Stimulated activated CD8-positive, alpha-beta memory T cell treated with anti-CD3 and anti-CD28 coated beads, Interleukin-4, amount 100 ng/mL, for 1 hour (primary cell): Measurements from ENCODE around the gene CRELD1.
"Not testable (repeated sequence)": the region's sequence is repeated elsewhere in the genome, so short reads cannot be mapped to it uniquely, and the experiment has no call there.

ENCODE experiments used
- DNase-seq, 2 donors: peaks; one replicate each; pipeline ENCODE4 v3.0.0-alpha.2; 2020; ENCODE audit warnings: low read depth in 2 of 2, low spot score in 1 of 2

Gene CRELD1

GRCh38 chr3:9934235-9934621, 594 bp downstream of the CRELD1 start:
- no peak for DNase-seq

- DNase-seq, result no peak
Measured at GRCh38 chr3:9934993-9935392, 1.4 kb downstream of the CRELD1 start.

GRCh38 chr3:9935966-9936510, 2.4 kb downstream of the CRELD1 start:
- no peak for DNase-seq

GRCh38 chr3:9937486-9938238, 4.0 kb downstream of the CRELD1 start:
- no peak for DNase-seq

GRCh38 chr3:9938966-9939365, 5.3 kb downstream of the CRELD1 start:
- DNase-seq, result no peak

- not testable (repeated sequence) for DNase-seq
Measured at GRCh38 chr3:9939906-9940305, 6.3 kb downstream of the CRELD1 start.

GRCh38 chr3:9940746-9941145, 7.1 kb downstream of the CRELD1 start:
- DNase-seq, result no peak

GRCh38 chr3:9942164-9942563, 8.5 kb downstream of the CRELD1 start:
- no peak for DNase-seq

GRCh38 chr3:9942934-9943690, 9.5 kb downstream of the CRELD1 start:
- no peak for DNase-seq

- no peak for DNase-seq
Measured at GRCh38 chr3:9944271-9944670, 10.6 kb downstream of the CRELD1 start.

GRCh38 chr3:9945358-9945757, 11.7 kb downstream of the CRELD1 start:
- DNase-seq, result no peak

GRCh38 chr3:9946112-9947024, 12.7 kb downstream of the CRELD1 start:
- DNase-seq, result peak; percentile 50 to 59

GRCh38 chr3:9947025-9947995, 13.7 kb downstream of the CRELD1 start:
- DNase-seq, result no peak

- DNase-seq, result no peak
Measured at GRCh38 chr3:9948586-9948985, 15.0 kb downstream of the CRELD1 start.

- no peak for DNase-seq
Measured at GRCh38 chr3:9949115-9949514, 15.5 kb downstream of the CRELD1 start.

- no peak for DNase-seq
Measured at GRCh38 chr3:9949626-9950025, 16.0 kb downstream of the CRELD1 start.

- DNase-seq, result no peak
Measured at GRCh38 chr3:9951126-9951525, 17.5 kb downstream of the CRELD1 start.

- no peak for DNase-seq
Measured at GRCh38 chr3:9951598-9951961, 17.9 kb downstream of the CRELD1 start.

- no peak for DNase-seq
Measured at GRCh38 chr3:9951962-9952805, 18.6 kb downstream of the CRELD1 start, which contains the start of gene PRRT3. PRRT3 (minus strand) TSS chr3:9952408; CDS start chr3:9950115, 2,293 bp downstream.
